HG02763 (cell line): ENCODE results near the gene C16orf95.
"Not testable (repeated sequence)": the region's sequence is repeated elsewhere in the genome, so short reads cannot be mapped to it uniquely, and the experiment has no call there.

Experiments
- ATAC-seq: cut with Tn5 transposase; IDR thresholded peaks from one replicate; pipeline ENCODE4 v1.9.1; 2021; ENCODE audit warnings: mild to moderate bottlenecking, moderate library complexity; ENCODE audit not compliant: unreplicated experiment

C16orf95 gene

GRCh38 chr16:87347932-87348615 is 30.9 kb upstream of the C16orf95 start:
- no peak for ATAC-seq

- ATAC-seq: no peak
These were observed 29.4 kb upstream of the C16orf95 start for GRCh38 chr16:87346517-87347060.

GRCh38 chr16:87345726-87346424 is 28.7 kb upstream of the C16orf95 start:
- ATAC-seq: no peak

- ATAC-seq: no peak
These were observed 27.9 kb upstream of the C16orf95 start for GRCh38 chr16:87344931-87345631.

- no peak for ATAC-seq
These were observed 27.2 kb upstream of the C16orf95 start for GRCh38 chr16:87344165-87344930.

- ATAC-seq: no peak
These were observed 26.5 kb upstream of the C16orf95 start for GRCh38 chr16:87343753-87344050.

GRCh38 chr16:87342978-87343752 is 26.0 kb upstream of the C16orf95 start:
- ATAC-seq: no peak

- ATAC-seq: no peak
These were observed 25.3 kb upstream of the C16orf95 start for GRCh38 chr16:87342504-87342903.

- no peak for ATAC-seq
These were observed 23.0 kb upstream of the C16orf95 start for GRCh38 chr16:87340198-87340597.

GRCh38 chr16:87339724-87340105 is 22.5 kb upstream of the C16orf95 start:
- ATAC-seq: not testable (repeated sequence)

- no peak for ATAC-seq
These were observed 22.0 kb upstream of the C16orf95 start for GRCh38 chr16:87339086-87339723.

- ATAC-seq: no peak
These were observed 21.1 kb upstream of the C16orf95 start for GRCh38 chr16:87338155-87338765.

- no peak for ATAC-seq
These were observed 20.1 kb upstream of the C16orf95 start for GRCh38 chr16:87337262-87337771.

- ATAC-seq: no peak
These were observed 19.4 kb upstream of the C16orf95 start for GRCh38 chr16:87336434-87337240.

GRCh38 chr16:87335625-87336433 is 18.6 kb upstream of the C16orf95 start:
- ATAC-seq: no peak

- no peak for ATAC-seq
These were observed 17.7 kb upstream of the C16orf95 start for GRCh38 chr16:87334651-87335624.
